Measurements from ENCODE around the gene RAP1GAP2.
"Not testable (repeated sequence)": the region's sequence is repeated elsewhere in the genome, so short reads cannot be mapped to it uniquely, and the experiment has no call there.

RAP1GAP2 gene

GRCh38 chr17:2971851-2972250, 175.6 kb downstream of the RAP1GAP2 start:
- no peak for DNase-seq (ENCODE audit: low read depth)

- DNase-seq (ENCODE audit: low read depth) = no peak
Observed at GRCh38 chr17:2972749-2973148, 176.5 kb downstream of the RAP1GAP2 start.

GRCh38 chr17:2974347-2974746, 178.1 kb downstream of the RAP1GAP2 start:
- DNase-seq (ENCODE audit: low read depth) = no peak

- no peak for DNase-seq (ENCODE audit: low read depth)
Observed at GRCh38 chr17:2975469-2975958, 179.3 kb downstream of the RAP1GAP2 start.

GRCh38 chr17:2977157-2977556, 180.9 kb downstream of the RAP1GAP2 start:
- no peak for DNase-seq (ENCODE audit: low read depth)

GRCh38 chr17:2978116-2978515, 181.9 kb downstream of the RAP1GAP2 start:
- DNase-seq (ENCODE audit: low read depth) = no peak

DNA sequence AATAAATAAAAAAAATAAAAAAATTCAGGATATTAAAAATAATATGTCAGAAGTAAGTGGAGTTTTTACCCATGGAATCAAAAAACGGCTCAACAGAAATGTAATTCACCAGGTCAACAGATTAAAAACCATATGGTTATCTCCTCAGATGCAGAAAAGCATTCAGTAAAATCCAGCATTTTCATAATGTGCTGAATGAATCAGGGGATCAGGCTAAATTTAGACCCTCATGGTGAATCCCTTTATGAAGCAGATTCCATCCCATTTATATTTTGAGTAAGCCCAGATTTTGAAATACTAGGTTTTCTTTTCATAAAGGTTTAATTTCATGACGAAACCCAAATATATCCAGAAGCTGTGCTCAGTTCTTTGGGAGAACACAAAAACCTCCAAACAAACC, 182.8 kb downstream of the RAP1GAP2 start:
- DNase-seq (ENCODE audit: low read depth) = no peak

DNA sequence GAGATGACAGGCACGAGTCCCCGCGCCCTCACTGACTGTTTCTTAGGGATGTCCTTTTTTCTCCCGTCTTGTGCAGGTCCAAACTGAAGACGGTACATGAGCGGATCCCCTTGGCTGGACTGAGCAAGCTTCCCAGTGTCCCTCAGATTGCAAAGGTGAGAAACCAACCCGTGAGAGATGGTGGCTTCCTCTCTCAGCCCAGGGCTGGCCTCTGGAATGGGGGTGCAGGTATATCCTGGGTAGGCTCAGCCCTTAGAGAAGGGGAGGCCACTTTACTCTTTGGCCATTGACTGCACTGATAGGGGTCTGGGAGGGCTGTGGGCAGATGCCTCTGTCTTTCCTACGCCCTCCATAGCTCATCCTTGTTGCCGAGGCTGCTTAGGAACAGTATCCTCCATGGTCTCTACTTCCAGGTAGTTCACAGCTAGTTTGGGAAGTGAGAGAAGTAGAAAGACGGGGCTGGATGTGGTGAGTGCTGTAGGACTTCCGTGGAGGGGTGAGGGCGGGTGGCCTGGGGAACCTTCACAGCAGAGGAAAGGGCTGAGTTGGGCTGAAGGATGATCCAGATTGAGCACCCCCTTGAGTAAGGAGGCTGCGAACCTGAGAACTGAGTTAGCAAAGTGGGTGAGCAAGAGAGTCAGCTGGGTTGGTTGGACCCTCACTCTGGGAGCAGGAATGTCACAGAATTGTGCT, 184.1 kb downstream of the RAP1GAP2 start:
- DNase-seq (ENCODE audit: low read depth) = no peak

GRCh38 chr17:2980904-2981246, 184.6 kb downstream of the RAP1GAP2 start:
- no peak for DNase-seq (ENCODE audit: low read depth)

DNA sequence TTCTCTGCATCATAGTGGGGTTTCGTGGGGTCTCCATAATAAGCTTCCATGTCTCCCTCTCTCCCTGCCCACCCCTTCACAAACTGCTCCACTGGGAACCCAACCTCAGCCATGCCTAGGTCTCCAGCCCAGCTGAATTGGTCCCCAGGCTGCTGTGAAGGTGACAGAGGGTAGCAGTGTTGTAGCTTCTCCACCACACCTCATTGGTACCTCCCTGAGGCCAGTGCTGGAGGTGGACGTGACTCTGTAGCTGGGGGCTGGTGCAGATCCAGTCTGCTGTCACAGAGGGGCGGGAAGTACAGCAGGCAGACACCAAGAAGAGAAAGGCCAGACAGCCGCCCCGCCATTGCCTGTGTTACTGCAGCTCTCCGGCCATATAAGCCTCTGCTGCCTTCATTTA, 185.1 kb downstream of the RAP1GAP2 start:
- DNase-seq (ENCODE audit: low read depth) = no peak

DNA sequence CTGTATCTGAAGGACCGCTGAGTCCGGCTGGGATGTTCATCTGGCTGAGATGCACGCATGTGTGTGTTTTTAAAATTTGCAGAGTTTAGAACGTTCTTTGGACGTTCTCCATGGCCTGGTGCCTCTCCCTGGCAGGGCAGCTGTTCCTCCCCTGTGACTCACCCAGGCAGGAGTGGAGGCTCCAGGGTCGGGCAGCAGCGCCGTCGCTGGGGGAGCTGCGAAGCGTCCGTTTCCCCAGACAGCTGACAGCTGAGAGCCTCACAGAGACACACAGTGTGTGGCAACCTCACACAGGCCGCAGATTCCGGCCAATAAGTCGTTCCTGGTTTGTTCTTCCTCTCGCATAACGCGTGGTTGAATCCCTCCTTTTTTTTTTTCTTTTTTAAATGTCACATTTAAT, 186.6 kb downstream of the RAP1GAP2 start:
- peak; percentile 76 for DNase-seq (ENCODE audit: low read depth)

GRCh38 chr17:2983255-2983654, 187.0 kb downstream of the RAP1GAP2 start:
- no peak for DNase-seq (ENCODE audit: low read depth)

GRCh38 chr17:2985318-2985717, 189.1 kb downstream of the RAP1GAP2 start:
- DNase-seq (ENCODE audit: low read depth) = no peak

GRCh38 chr17:2986925-2987324, 190.7 kb downstream of the RAP1GAP2 start:
- no peak for DNase-seq (ENCODE audit: low read depth)

DNA sequence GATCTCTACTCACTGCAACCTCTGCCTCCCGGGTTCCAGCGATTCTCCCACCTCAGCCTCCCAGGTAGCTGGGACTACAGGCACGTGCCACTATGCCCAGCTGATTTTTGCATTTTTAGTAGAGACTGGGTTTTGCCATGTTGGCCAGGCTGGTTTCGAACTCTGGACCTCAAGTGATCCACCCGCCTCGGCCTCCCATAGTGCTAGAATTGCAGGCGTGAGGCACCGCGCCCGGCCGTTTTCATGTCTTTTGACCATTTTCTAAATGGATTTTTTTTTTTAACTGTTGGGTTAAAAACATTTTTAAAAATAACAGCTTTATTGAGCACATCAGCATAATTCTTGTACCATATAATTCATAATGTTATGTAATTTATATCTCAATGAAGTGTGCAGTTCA, 193.2 kb downstream of the RAP1GAP2 start:
- DNase-seq (ENCODE audit: low read depth) = not testable (repeated sequence)

DNA sequence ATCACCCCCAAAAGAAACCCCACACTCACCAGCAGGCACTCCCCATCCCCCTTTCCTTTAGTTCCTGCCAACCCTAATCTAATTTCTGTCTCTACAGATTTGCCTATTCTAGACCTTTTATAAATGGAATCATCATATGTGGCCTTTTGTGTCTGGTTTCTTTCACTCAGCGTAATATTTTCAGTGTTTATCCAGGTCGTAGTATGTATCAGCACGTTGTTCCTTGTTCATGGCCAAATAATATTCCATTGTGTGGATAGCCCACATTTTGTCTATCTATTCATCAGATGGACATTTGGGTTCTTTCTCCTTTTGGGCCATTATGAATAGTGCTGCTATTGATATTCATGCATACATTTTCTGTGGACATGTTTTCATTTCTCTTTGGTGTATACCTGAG, 193.6 kb downstream of the RAP1GAP2 start:
- DNase-seq (ENCODE audit: low read depth) = no peak

GRCh38 chr17:2990396-2990795, 194.2 kb downstream of the RAP1GAP2 start:
- DNase-seq (ENCODE audit: low read depth) = no peak

DNA sequence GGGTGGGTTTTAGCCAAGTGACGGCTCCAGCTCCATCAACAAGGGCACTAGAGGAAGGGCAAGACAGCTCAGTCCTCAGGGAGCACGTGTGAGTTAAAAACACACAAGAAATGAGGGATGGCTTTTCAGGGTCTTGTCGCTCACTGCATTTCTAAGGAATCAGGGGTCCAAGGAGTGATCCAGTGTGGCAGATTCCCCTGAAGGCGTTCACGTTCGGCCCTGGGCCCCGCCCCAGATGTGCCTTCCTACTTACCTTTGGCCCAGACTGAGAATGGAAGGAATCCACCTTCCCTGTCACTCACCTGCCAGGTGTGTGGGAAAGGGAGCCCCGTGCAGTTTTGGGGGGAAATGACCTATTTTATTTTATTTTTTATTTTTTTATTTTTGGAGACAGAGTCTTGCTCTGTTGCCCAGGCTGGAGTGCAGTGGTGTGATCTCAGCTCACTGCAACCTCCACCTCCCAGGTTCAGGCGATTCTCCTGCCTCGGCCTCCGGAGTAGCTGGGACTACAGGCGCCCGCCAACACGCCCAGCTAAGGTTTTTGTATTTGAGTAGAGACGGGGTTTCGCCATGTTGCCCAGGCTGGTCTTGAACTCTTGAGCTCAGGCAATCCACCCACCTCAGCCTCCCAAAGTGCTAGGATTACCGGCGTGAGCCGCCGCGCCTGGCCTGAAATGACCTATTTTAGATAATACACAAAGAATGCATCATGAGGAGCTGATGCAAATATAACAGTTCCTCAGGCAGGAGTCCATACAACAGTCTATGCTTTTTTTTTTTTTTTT, 195.3 kb downstream of the RAP1GAP2 start:
- DNase-seq (ENCODE audit: low read depth) = not testable (repeated sequence)

GRCh38 chr17:2994441-2994840, 198.2 kb downstream of the RAP1GAP2 start:
- no peak for DNase-seq (ENCODE audit: low read depth)

- no peak for DNase-seq (ENCODE audit: low read depth)
Observed at GRCh38 chr17:2995377-2995776, 199.1 kb downstream of the RAP1GAP2 start.

GRCh38 chr17:2995886-2996809, 199.9 kb downstream of the RAP1GAP2 start:
- DNase-seq (ENCODE audit: low read depth) = peak; percentile 37

All from fibroblast of the conjunctiva (primary cell).